Astrocyte (in vitro differentiated cells and primary cell): ENCODE measurements around the gene LYRM4. TPM values are rescaled to one million over a fixed set of nuclear protein-coding genes. Genes with fewer than 3 reads are reported as not detected.

Source experiments
- DNase-seq: peaks from one replicate; pipeline ENCODE4 v3.0.0-alpha.2; 2010; ENCODE audit warnings: low read depth
- FAIRE-seq: peaks from 2 replicates; lab custom pipeline; 2011; peaks lifted over from hg19 to GRCh38; lab: Jason Lieb, UNC
- H2AFZ ChIP-seq: 2 replicates; pipeline ENCODE4 v1.6.0; 2012; ENCODE audit warnings: low read depth, low read length, inconsistent platforms
- H3K27ac ChIP-seq: 2 replicates; pipeline ENCODE4 v1.5.1; 2011; ENCODE audit warnings: low read depth, low read length, inconsistent platforms
- H3K27me3 ChIP-seq: 2 replicates; pipeline ENCODE4 v1.6.0; 2011; ENCODE audit warnings: low read length, inconsistent platforms; ENCODE audit not compliant: insufficient read depth
- H3K36me3 ChIP-seq: 2 replicates; pipeline ENCODE4 v1.5.1; 2011; ENCODE audit warnings: low read length, inconsistent platforms; ENCODE audit not compliant: insufficient read depth
- H3K4me1 ChIP-seq: 2 replicates; pipeline ENCODE4 v1.5.1; 2011; ENCODE audit warnings: low read length, inconsistent platforms; ENCODE audit not compliant: insufficient read depth
- H3K4me2 ChIP-seq: 2 replicates; pipeline ENCODE4 v1.6.0; 2012; ENCODE audit warnings: low read length, inconsistent platforms
- H3K4me3 ChIP-seq: 2 replicates; pipeline ENCODE4 v1.5.1; 2011; ENCODE audit warnings: low read depth, mild to moderate bottlenecking, low read length, inconsistent platforms; ENCODE audit not compliant: insufficient read depth
- H3K79me2 ChIP-seq: 2 replicates; pipeline ENCODE4 v1.6.0; 2012; ENCODE audit warnings: mild to moderate bottlenecking, low read length, inconsistent platforms; ENCODE audit not compliant: insufficient read depth
- H3K9ac ChIP-seq: 2 replicates; pipeline ENCODE4 v1.6.0; 2012; ENCODE audit warnings: mild to moderate bottlenecking, low read length, inconsistent platforms
- H3K9me3 ChIP-seq: 2 replicates; pipeline ENCODE4 v1.5.1; 2012; ENCODE audit warnings: low read depth, mild to moderate bottlenecking, low read length, inconsistent platforms; ENCODE audit not compliant: insufficient read depth
- H4K20me1 ChIP-seq: 2 replicates; pipeline ENCODE4 v1.6.0; 2012; ENCODE audit warnings: low read length, inconsistent platforms; ENCODE audit not compliant: insufficient read depth
- H3K27ac Mint-ChIP-seq: one replicate; pipeline ENCODE4 v1.8.0; 2021; ENCODE audit warnings: mild to moderate bottlenecking, mixed read lengths; ENCODE audit not compliant: unreplicated experiment
- H3K27me3 Mint-ChIP-seq: one replicate; pipeline ENCODE4 v1.8.0; 2021; ENCODE audit warnings: low read depth, mixed read lengths; ENCODE audit not compliant: unreplicated experiment
- H3K36me3 Mint-ChIP-seq: one replicate; pipeline ENCODE4 v1.8.0; 2021; ENCODE audit warnings: low read depth, mixed read lengths; ENCODE audit not compliant: unreplicated experiment
- H3K4me1 Mint-ChIP-seq: one replicate; pipeline ENCODE4 v1.8.0; 2021; ENCODE audit warnings: low read depth, mixed read lengths; ENCODE audit not compliant: unreplicated experiment
- H3K4me3 Mint-ChIP-seq: one replicate; pipeline ENCODE4 v1.8.0; 2021; ENCODE audit warnings: mild to moderate bottlenecking, moderate library complexity, mixed read lengths; ENCODE audit not compliant: unreplicated experiment
- H3K9me3 Mint-ChIP-seq: one replicate; pipeline ENCODE4 v1.8.0; 2021; ENCODE audit warnings: mild to moderate bottlenecking, mixed read lengths; ENCODE audit not compliant: unreplicated experiment
- CTCF ChIP-seq: IDR thresholded peaks from 2 replicates; pipeline ENCODE4 v1.5.1; 2011; ENCODE audit warnings: low read depth, mild to moderate bottlenecking, inconsistent platforms, low read length, moderate library complexity; ENCODE audit not compliant: insufficient read depth
- EZH2 ChIP-seq: IDR thresholded peaks from 2 replicates; pipeline ENCODE4 v1.6.1; 2012; ENCODE audit warnings: mild to moderate bottlenecking, low read length, inconsistent platforms; ENCODE audit not compliant: insufficient read depth
- total RNA-seq: library from RNA; stranded (reverse); gene quantifications from 2 replicates; pipeline ENCODE4 v1.2.1, GENCODE V29; 2021

The LYRM4 gene
- total RNA-seq, 1 donor from 2014 or later = 39.1 TPM

- no peak overlapping the region for H3K4me2 ChIP-seq
- DNase-seq (no peak), FAIRE-seq (no peak)
- Mint-ChIP-seq H3K4me1 (peaks cover 5% of the 10 kb centered on the region), H3K27me3 (no peaks in the 10 kb centered on the region), H3K4me3 (no peak overlapping the region), H3K27ac (no peak overlapping the region), H3K36me3 (no peaks in the 10 kb centered on the region), H3K9me3 (no peaks in the 10 kb centered on the region)
- H3K27me3 ChIP-seq = no peaks in the 10 kb centered on the region
- no peaks in the 10 kb centered on the region for H3K9me3 ChIP-seq
- no peaks in the 10 kb centered on the region for H3K4me1 ChIP-seq
- no peak overlapping the region for H3K4me3 ChIP-seq
- H2AFZ ChIP-seq = no peak overlapping the region
- H3K9ac ChIP-seq = no peak overlapping the region
- no peaks in the 10 kb centered on the region for H4K20me1 ChIP-seq
- no peaks in the 10 kb centered on the region for H3K36me3 ChIP-seq
- no peak for TF ChIP-seq CTCF
- TF ChIP-seq EZH2 = no peak
- H3K27ac ChIP-seq = no peak overlapping the region
- no peaks in the 10 kb centered on the region for H3K79me2 ChIP-seq
Measured at GRCh38 chr6:5160206-5160605, 100.5 kb downstream of the LYRM4 start.

GRCh38 chr6:5159162-5159561 is 101.6 kb downstream of the LYRM4 start:
- Histone ChIP-seq H3K4me3 (no peak overlapping the region), H3K27ac (no peak overlapping the region), H2AFZ (no peak overlapping the region), H3K36me3 (no peaks in the 10 kb centered on the region), H3K27me3 (no peaks in the 10 kb centered on the region), H3K9me3 (no peaks in the 10 kb centered on the region), H3K79me2 (no peaks in the 10 kb centered on the region), H4K20me1 (no peaks in the 10 kb centered on the region), H3K9ac (no peak overlapping the region), H3K4me2 (no peak overlapping the region), H3K4me1 (no peaks in the 10 kb centered on the region)
- TF ChIP-seq EZH2 = no peak
- no peak for TF ChIP-seq CTCF
- H3K4me1 Mint-ChIP-seq = peaks cover 5% of the 10 kb centered on the region
- H3K27me3 Mint-ChIP-seq = no peaks in the 10 kb centered on the region
- FAIRE-seq = no peak
- H3K4me3 Mint-ChIP-seq = no peak overlapping the region
- H3K36me3 Mint-ChIP-seq = no peaks in the 10 kb centered on the region
- H3K27ac Mint-ChIP-seq = no peak overlapping the region
- H3K9me3 Mint-ChIP-seq = no peaks in the 10 kb centered on the region
- DNase-seq = no peak

GRCh38 chr6:5158180-5158579 is 102.6 kb downstream of the LYRM4 start:
- H3K27ac Mint-ChIP-seq = no peak overlapping the region
- no peak overlapping the region for H3K27ac ChIP-seq
- no peaks in the 10 kb centered on the region for H3K27me3 Mint-ChIP-seq
- no peaks in the 10 kb centered on the region for H3K36me3 Mint-ChIP-seq
- no peaks in the 10 kb centered on the region for H3K36me3 ChIP-seq
- no peak for DNase-seq
- H3K4me3 ChIP-seq = no peak overlapping the region
- no peaks in the 10 kb centered on the region for H3K9me3 Mint-ChIP-seq
- H4K20me1 ChIP-seq = no peaks in the 10 kb centered on the region
- H3K4me3 Mint-ChIP-seq = no peak overlapping the region
- TF ChIP-seq CTCF (no peak), EZH2 (no peak)
- no peaks in the 10 kb centered on the region for H3K27me3 ChIP-seq
- no peak overlapping the region for H3K4me2 ChIP-seq
- FAIRE-seq = no peak
- H3K4me1 Mint-ChIP-seq = peaks cover 5% of the 10 kb centered on the region
- H3K4me1 ChIP-seq = no peaks in the 10 kb centered on the region
- H2AFZ ChIP-seq = no peak overlapping the region
- H3K9me3 ChIP-seq = no peaks in the 10 kb centered on the region
- no peak overlapping the region for H3K9ac ChIP-seq
- no peaks in the 10 kb centered on the region for H3K79me2 ChIP-seq
